Stomach (tissue), 4 donors: Measurements from ENCODE around the gene TCF7L1.

Experiments
- EP300 ChIP-seq: sonication (generic); formaldehyde crosslinking; IDR thresholded peaks from one replicate; pipeline ENCODE4 v1.6.1; 2017; ENCODE audit warnings: antibody characterized with exemption
- POLR2A ChIP-seq, 4 donors: fragments of 450-650 bp; IDR thresholded peaks; one replicate each; pipeline ENCODE4 v1.6.1; 2016; ENCODE audit warnings: antibody characterized with exemption in 4 of 4, control low read depth in 2 of 4, mild to moderate bottlenecking in 1 of 4, moderate library complexity in 1 of 4
- TF ChIP-seq, protein P1 (sequence below), 7 experiments: fragments of 450-650 bp in 4 of 7; fragments of 200-600 bp in 3 of 7; sonication (generic) in 3 of 7; IDR thresholded peaks; one replicate each; pipeline ENCODE4 v1.5.1; 2016 to 2019; ENCODE audit warnings: antibody characterized with exemption in 7 of 7, control low read depth in 2 of 7, mild to moderate bottlenecking in 1 of 7

DNA sequence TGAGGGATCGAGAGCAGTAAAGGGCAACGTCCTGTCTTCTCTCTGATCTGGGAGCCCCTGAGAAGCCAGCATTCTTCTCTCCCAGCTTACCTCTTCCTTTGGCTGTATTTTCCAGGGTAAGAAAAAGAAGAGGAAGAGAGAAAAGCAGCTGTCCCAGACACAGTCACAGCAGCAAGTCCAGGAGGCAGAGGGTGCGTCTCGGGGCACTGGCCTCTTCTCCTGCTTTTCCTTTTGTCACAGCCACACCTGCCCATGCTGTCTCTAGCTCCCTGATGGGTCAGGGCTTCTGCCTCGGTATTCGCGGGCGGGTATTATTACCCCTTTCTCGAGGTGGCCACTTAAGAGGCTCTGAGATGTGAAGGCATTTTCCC, 174.3 kb downstream of the TCF7L1 start:
- TF ChIP-seq, protein P1, sequence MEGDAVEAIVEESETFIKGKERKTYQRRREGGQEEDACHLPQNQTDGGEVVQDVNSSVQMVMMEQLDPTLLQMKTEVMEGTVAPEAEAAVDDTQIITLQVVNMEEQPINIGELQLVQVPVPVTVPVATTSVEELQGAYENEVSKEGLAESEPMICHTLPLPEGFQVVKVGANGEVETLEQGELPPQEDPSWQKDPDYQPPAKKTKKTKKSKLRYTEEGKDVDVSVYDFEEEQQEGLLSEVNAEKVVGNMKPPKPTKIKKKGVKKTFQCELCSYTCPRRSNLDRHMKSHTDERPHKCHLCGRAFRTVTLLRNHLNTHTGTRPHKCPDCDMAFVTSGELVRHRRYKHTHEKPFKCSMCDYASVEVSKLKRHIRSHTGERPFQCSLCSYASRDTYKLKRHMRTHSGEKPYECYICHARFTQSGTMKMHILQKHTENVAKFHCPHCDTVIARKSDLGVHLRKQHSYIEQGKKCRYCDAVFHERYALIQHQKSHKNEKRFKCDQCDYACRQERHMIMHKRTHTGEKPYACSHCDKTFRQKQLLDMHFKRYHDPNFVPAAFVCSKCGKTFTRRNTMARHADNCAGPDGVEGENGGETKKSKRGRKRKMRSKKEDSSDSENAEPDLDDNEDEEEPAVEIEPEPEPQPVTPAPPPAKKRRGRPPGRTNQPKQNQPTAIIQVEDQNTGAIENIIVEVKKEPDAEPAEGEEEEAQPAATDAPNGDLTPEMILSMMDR (IDR thresholded peaks at IDR 0.05) = no peak
- no peak for TF ChIP-seq POLR2A (IDR thresholded peaks at IDR 0.05)
- no peak for TF ChIP-seq EP300
